Activated T-cell treated with anti-CD3 and anti-CD28 coated beads, Interleukin-2, amount 50 U/mL, for 72 hours (primary cell): ENCODE data around the gene P2RX2. TPM values are rescaled to one million over a fixed set of nuclear protein-coding genes. Genes with fewer than 3 reads are reported as not detected.
"Not testable (repeated sequence)": the region's sequence is repeated elsewhere in the genome, so short reads cannot be mapped to it uniquely, and the experiment has no call there.

Source experiments
- ATAC-seq, 2 donors: fragments of 150-1000 bp; cut with Tn5 transposase; replicated peaks in 1 of 2; 2 replicates each; pipeline ENCODE4 v1.10.0; 2021; ENCODE audit warnings: moderate library complexity in 2 of 2, mild to moderate bottlenecking in 1 of 2
- DNase-seq, 2 donors: peaks; one replicate each; pipeline ENCODE4 v3.0.0; 2021 to 2022; ENCODE audit warnings: mixed read lengths in 1 of 2
- H3K27ac Mint-ChIP-seq: one replicate; pipeline ENCODE4 v1.8.0; 2022; ENCODE audit warnings: mild to moderate bottlenecking, moderate library complexity, mixed read lengths
- H3K27me3 Mint-ChIP-seq: one replicate; pipeline ENCODE4 v1.8.0; 2022; ENCODE audit warnings: low read depth, mixed read lengths
- H3K36me3 Mint-ChIP-seq, 2 donors: one replicate each; pipeline ENCODE4 v1.8.0; 2022; ENCODE audit warnings: mixed read lengths in 2 of 2, mild to moderate bottlenecking in 1 of 2; ENCODE audit not compliant: insufficient read depth in 2 of 2
- H3K4me1 Mint-ChIP-seq: one replicate; pipeline ENCODE4 v1.8.0; 2022; ENCODE audit warnings: low read depth, mixed read lengths
- H3K4me3 Mint-ChIP-seq, 2 donors: one replicate each; pipeline ENCODE4 v1.8.0; 2022; ENCODE audit warnings: mild to moderate bottlenecking in 2 of 2, mixed read lengths in 2 of 2, moderate library complexity in 2 of 2
- H3K9me3 Mint-ChIP-seq, 2 donors: one replicate each; pipeline ENCODE4 v1.8.0; 2022; ENCODE audit warnings: mixed read lengths in 2 of 2
- total RNA-seq, 2 donors: library from RNA; stranded (reverse); gene quantifications; one replicate each; pipeline ENCODE4 v1.2.3, GENCODE V29; 2022

The P2RX2 gene
- total RNA-seq, 2 donors from 2014 or later: not detected

- Mint-ChIP-seq H3K36me3 (peaks cover 0 to 4% of the 10 kb centered on the region in 2 donors), H3K27me3 (peaks cover 3% of the 10 kb centered on the region), H3K4me1 (no peaks in the 10 kb centered on the region), H3K9me3 (no peaks in the 10 kb centered on the region), H3K4me3 (no peak overlapping the region), H3K27ac (no peak overlapping the region)
- ATAC-seq (no peak), DNase-seq (no peak)
Measured at GRCh38 chr12:132588319-132588718, 30.3 kb upstream of the P2RX2 start.

- peaks cover 0 to under 1% of the 10 kb centered on the region in 2 donors for H3K36me3 Mint-ChIP-seq
- DNase-seq: no peak
- no peak overlapping the region for H3K4me3 Mint-ChIP-seq
- ATAC-seq: no peak
- H3K27me3 Mint-ChIP-seq: peaks cover 10% of the 10 kb centered on the region
- no peaks in the 10 kb centered on the region for H3K4me1 Mint-ChIP-seq
- no peak overlapping the region for H3K27ac Mint-ChIP-seq
- no peaks in the 10 kb centered on the region for H3K9me3 Mint-ChIP-seq
Measured at GRCh38 chr12:132588821-132589669, 29.5 kb upstream of the P2RX2 start.

- no peaks in the 10 kb centered on the region for H3K9me3 Mint-ChIP-seq
- ATAC-seq (no peak), DNase-seq (no peak)
- no peak overlapping the region for H3K4me3 Mint-ChIP-seq
- no peaks in the 10 kb centered on the region for H3K4me1 Mint-ChIP-seq
- H3K27ac Mint-ChIP-seq: no peak overlapping the region
- H3K27me3 Mint-ChIP-seq: peaks cover 24% of the 10 kb centered on the region
- no peaks in the 10 kb centered on the region for H3K36me3 Mint-ChIP-seq
Measured at GRCh38 chr12:132591107-132591935, 27.3 kb upstream of the P2RX2 start.

- H3K27me3 Mint-ChIP-seq: peaks cover 31% of the 10 kb centered on the region
- no peak for ATAC-seq
- H3K4me1 Mint-ChIP-seq: peaks cover 4% of the 10 kb centered on the region
- no peak overlapping the region for H3K4me3 Mint-ChIP-seq
- no peaks in the 10 kb centered on the region for H3K36me3 Mint-ChIP-seq
- no peak for DNase-seq
- H3K9me3 Mint-ChIP-seq: no peaks in the 10 kb centered on the region
- no peak overlapping the region for H3K27ac Mint-ChIP-seq
Measured at GRCh38 chr12:132592282-132592970, 26.1 kb upstream of the P2RX2 start.

GRCh38 chr12:132593071-132593470, 25.5 kb upstream of the P2RX2 start:
- DNase-seq: no peak
- no peaks in the 10 kb centered on the region for H3K9me3 Mint-ChIP-seq
- H3K36me3 Mint-ChIP-seq: no peaks in the 10 kb centered on the region
- H3K4me3 Mint-ChIP-seq: no peak overlapping the region
- H3K4me1 Mint-ChIP-seq: peaks cover 9% of the 10 kb centered on the region
- H3K27ac Mint-ChIP-seq: no peak overlapping the region
- no peak for ATAC-seq
- H3K27me3 Mint-ChIP-seq: peaks cover 36% of the 10 kb centered on the region

- H3K9me3 Mint-ChIP-seq: no peaks in the 10 kb centered on the region
- H3K4me1 Mint-ChIP-seq: peaks cover 10% of the 10 kb centered on the region
- H3K4me3 Mint-ChIP-seq: peak overlapping the region in 1 of 2 donors; percentile 4
- DNase-seq (no peak), ATAC-seq (no peak)
- H3K36me3 Mint-ChIP-seq: no peaks in the 10 kb centered on the region
- H3K27ac Mint-ChIP-seq: no peak overlapping the region
- peaks cover 39% of the 10 kb centered on the region for H3K27me3 Mint-ChIP-seq
Measured at GRCh38 chr12:132593521-132593920, 25.1 kb upstream of the P2RX2 start.

- peak overlapping the region in 1 of 2 donors; percentile 4 for H3K4me3 Mint-ChIP-seq
- DNase-seq (peak; percentile 27 to 61), ATAC-seq (peak; percentile 69 to 77)
Measured at GRCh38 chr12:132593938-132594358, 24.6 kb upstream of the P2RX2 start.

GRCh38 chr12:132595183-132595582, 23.4 kb upstream of the P2RX2 start:
- Mint-ChIP-seq H3K36me3 (no peaks in the 10 kb centered on the region), H3K27me3 (peaks cover 50% of the 10 kb centered on the region), H3K9me3 (no peaks in the 10 kb centered on the region), H3K4me3 (no peak overlapping the region), H3K4me1 (peaks cover 22% of the 10 kb centered on the region), H3K27ac (no peak overlapping the region)
- no peak for DNase-seq
- ATAC-seq: no peak

More at GRCh38 chr12:132593938-132594358, 24.6 kb upstream of the P2RX2 start:
- no peaks in the 10 kb centered on the region for H3K36me3 Mint-ChIP-seq
- no peaks in the 10 kb centered on the region for H3K9me3 Mint-ChIP-seq
- H3K27ac Mint-ChIP-seq: no peak overlapping the region
- H3K27me3 Mint-ChIP-seq: peaks cover 43% of the 10 kb centered on the region
- peaks cover 15% of the 10 kb centered on the region for H3K4me1 Mint-ChIP-seq

- Mint-ChIP-seq H3K4me3 (peak overlapping the region in 1 of 2 donors; percentile 37), H3K27ac (no peak overlapping the region), H3K36me3 (no peaks in the 10 kb centered on the region), H3K27me3 (peaks cover 53% of the 10 kb centered on the region), H3K9me3 (no peaks in the 10 kb centered on the region), H3K4me1 (peaks cover 25% of the 10 kb centered on the region)
- ATAC-seq: no peak
- DNase-seq: no peak
Measured at GRCh38 chr12:132596016-132596415, 22.6 kb upstream of the P2RX2 start.

GRCh38 chr12:132597333-132598316, 21.0 kb upstream of the P2RX2 start:
- Mint-ChIP-seq H3K36me3 (no peaks in the 10 kb centered on the region), H3K4me1 (peaks cover 25% of the 10 kb centered on the region), H3K27me3 (peaks cover 66% of the 10 kb centered on the region), H3K27ac (peak overlapping the region; percentile 13), H3K4me3 (peak overlapping the region; percentile 78 to 87), H3K9me3 (no peaks in the 10 kb centered on the region)
- peak in 1 of 2 donors; percentile 59 for ATAC-seq
- peak; percentile 40 to 49 for DNase-seq

- Mint-ChIP-seq H3K27me3 (peaks cover 61% of the 10 kb centered on the region), H3K4me3 (peak overlapping the region; percentile 65 to 69), H3K4me1 (peaks cover 25% of the 10 kb centered on the region)
- H3K36me3 Mint-ChIP-seq, DNase-seq, ATAC-seq, H3K9me3 Mint-ChIP-seq, H3K27ac Mint-ChIP-seq: not testable (repeated sequence)
Measured at GRCh38 chr12:132599502-132599901, 19.1 kb upstream of the P2RX2 start.
